H1 (cell line): Measurements from ENCODE around the gene GINS3.

ENCODE experiments used
- CTCF ChIP-seq, 3 experiments: IDR thresholded peaks; 1 replicate in 2 of 3; 2 replicates in 1 of 3; pipeline versions ENCODE4 v1.5.1 to v1.6.1; 2011; ENCODE audit warnings: low read length in 3 of 3, mild to moderate bottlenecking in 3 of 3, inconsistent platforms in 2 of 3, low read depth in 1 of 3, moderate library complexity in 1 of 3; ENCODE audit not compliant: insufficient read depth in 1 of 3; ENCODE audit errors: control extremely low read depth in 1 of 3
- MAX ChIP-seq: IDR thresholded peaks from 2 replicates; pipeline ENCODE4 v1.6.1; 2012; ENCODE audit warnings: inconsistent platforms
- POLR2A ChIP-seq, 2 experiments: IDR thresholded peaks; 1 replicate in 1 of 2; 2 replicates in 1 of 2; pipeline ENCODE4 v1.6.1; 2011; ENCODE audit warnings: low read depth in 2 of 2, low read length in 2 of 2, mild to moderate bottlenecking in 2 of 2; ENCODE audit errors: control extremely low read depth in 1 of 2
- POLR2AphosphoS5 ChIP-seq: IDR thresholded peaks from 2 replicates; pipeline ENCODE4 v1.6.1; 2011; ENCODE audit warnings: low read depth, low read length
- POU5F1 ChIP-seq: IDR thresholded peaks from 2 replicates; pipeline ENCODE4 v1.6.1; 2011; ENCODE audit warnings: low read depth, mild to moderate bottlenecking, low read length, moderate library complexity
- RAD21 ChIP-seq, 2 experiments: IDR thresholded peaks in 1 of 2; conservative IDR thresholded peaks in 1 of 2; 2 replicates each; pipeline ENCODE4 v1.6.1; 2011; ENCODE audit warnings: low read depth in 2 of 2, low read length in 2 of 2, improper control_type of control experiment in 1 of 2, inconsistent platforms in 1 of 2, mild to moderate bottlenecking in 1 of 2, moderate library complexity in 1 of 2
- SIX5 ChIP-seq: IDR thresholded peaks from 2 replicates; pipeline ENCODE4 v1.6.1; 2011; ENCODE audit warnings: mild to moderate bottlenecking, low read depth, low read length
- SP1 ChIP-seq: IDR thresholded peaks from 2 replicates; pipeline ENCODE4 v1.6.1; 2011; ENCODE audit warnings: low read depth, low read length
- YY1 ChIP-seq: IDR thresholded peaks from 2 replicates; pipeline ENCODE4 v1.6.1; 2011; ENCODE audit warnings: low read depth, mild to moderate bottlenecking, low read length

- no peak for TF ChIP-seq POU5F1
- TF ChIP-seq CTCF (IDR thresholded peaks at IDR 0.05; ENCODE audit: control extremely low read depth in 1 of 3, insufficient read depth in 1 of 3, low read depth in 1 of 3, low read length in 3 of 3) = no peak
- TF ChIP-seq SP1 = no peak
- TF ChIP-seq RAD21 (IDR thresholded peaks at IDR 0.05 in 1 of 2, conservative IDR thresholded peaks at IDR 0.05 in 1 of 2; ENCODE audit: low read depth in 2 of 2, low read length in 2 of 2) = no peak
- TF ChIP-seq MAX = no peak
- no peak for TF ChIP-seq POLR2AphosphoS5
- no peak for TF ChIP-seq SIX5
- TF ChIP-seq POLR2A (IDR thresholded peaks at IDR 0.05; ENCODE audit: control extremely low read depth in 1 of 2, low read depth in 2 of 2, low read length in 2 of 2) = no peak
- no peak for TF ChIP-seq YY1
These were observed 30.5 kb downstream of the GINS3 start for GRCh38 chr16:58422809-58423208.
